Gastroesophageal sphincter (tissue), 3 donors: ENCODE measurements around the gene VPS13C.

Experiments used
- POLR2A ChIP-seq, 2 donors: fragments of 450-650 bp; IDR thresholded peaks; one replicate each; pipeline ENCODE4 v1.6.1; 2017; ENCODE audit warnings: antibody characterized with exemption in 2 of 2, mild to moderate bottlenecking in 2 of 2, moderate library complexity in 1 of 2
- TF ChIP-seq, protein P1 (sequence below), 4 experiments: fragments of 200-600 bp in 2 of 4; fragments of 450-650 bp in 2 of 4; sonication (generic) in 1 of 4; IDR thresholded peaks; one replicate each; pipeline ENCODE4 v1.5.1; 2017 to 2019; ENCODE audit warnings: antibody characterized with exemption in 4 of 4, mild to moderate bottlenecking in 2 of 4, moderate library complexity in 2 of 4

DNA sequence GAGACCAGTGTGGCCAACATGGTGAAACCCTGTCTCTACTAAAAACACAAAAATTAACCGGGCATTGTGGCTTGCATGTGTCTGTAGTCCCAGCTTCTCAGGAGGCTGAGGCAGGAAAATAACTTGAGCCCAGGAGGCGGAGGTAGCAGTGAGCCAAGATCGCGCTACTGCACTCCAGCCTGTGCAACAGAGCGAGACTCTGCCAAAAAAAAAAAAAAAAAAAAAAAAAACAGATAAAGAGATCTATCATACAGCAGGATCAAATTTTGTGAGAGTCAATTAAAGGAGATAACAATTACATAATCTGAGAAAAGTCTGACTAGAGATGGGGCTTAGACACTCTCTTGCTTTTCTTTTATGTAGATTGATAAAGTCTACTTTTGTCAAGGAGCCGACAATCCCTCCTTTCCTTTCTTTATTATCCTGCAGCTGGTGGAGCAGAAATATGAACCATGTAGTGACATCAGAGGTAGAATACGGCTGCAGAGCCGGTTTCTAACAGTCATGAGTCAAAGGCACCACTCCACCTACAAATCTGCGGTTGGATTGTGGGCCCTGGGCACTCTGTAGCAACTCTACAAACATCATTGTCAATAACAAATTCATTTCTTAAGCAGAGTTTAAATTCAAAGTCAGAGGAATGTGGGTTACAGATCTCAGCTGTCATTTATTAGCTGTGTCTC, 15.5 kb upstream of the VPS13C start:
- TF ChIP-seq, protein P1, sequence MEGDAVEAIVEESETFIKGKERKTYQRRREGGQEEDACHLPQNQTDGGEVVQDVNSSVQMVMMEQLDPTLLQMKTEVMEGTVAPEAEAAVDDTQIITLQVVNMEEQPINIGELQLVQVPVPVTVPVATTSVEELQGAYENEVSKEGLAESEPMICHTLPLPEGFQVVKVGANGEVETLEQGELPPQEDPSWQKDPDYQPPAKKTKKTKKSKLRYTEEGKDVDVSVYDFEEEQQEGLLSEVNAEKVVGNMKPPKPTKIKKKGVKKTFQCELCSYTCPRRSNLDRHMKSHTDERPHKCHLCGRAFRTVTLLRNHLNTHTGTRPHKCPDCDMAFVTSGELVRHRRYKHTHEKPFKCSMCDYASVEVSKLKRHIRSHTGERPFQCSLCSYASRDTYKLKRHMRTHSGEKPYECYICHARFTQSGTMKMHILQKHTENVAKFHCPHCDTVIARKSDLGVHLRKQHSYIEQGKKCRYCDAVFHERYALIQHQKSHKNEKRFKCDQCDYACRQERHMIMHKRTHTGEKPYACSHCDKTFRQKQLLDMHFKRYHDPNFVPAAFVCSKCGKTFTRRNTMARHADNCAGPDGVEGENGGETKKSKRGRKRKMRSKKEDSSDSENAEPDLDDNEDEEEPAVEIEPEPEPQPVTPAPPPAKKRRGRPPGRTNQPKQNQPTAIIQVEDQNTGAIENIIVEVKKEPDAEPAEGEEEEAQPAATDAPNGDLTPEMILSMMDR (IDR thresholded peaks at IDR 0.05): no peak
- no peak for TF ChIP-seq POLR2A (IDR thresholded peaks at IDR 0.05)
